Suppressor macrophage treated with lipopolysaccharide for 4 hours (primary cell): ENCODE measurements around the gene ENTPD1.
"Not testable (repeated sequence)": the region's sequence is repeated elsewhere in the genome, so short reads cannot be mapped to it uniquely, and the experiment has no call there.

Experiments used
- DNase-seq: peaks from one replicate; pipeline ENCODE4 v3.0.0-alpha.2; 2020

Gene ENTPD1

GRCh38 chr10:95756041-95756761 is at the start of gene ENTPD1:
Gene ENTPD1, plus strand, starts transcription at chr10:95756163. Its CDS starts 77 bp downstream, at chr10:95756240.
- DNase-seq, result peak; percentile 66

GRCh38 chr10:95706573-95706972 is 49.4 kb upstream of the ENTPD1 start:
- no peak for DNase-seq

GRCh38 chr10:95706990-95707389 is 49.0 kb upstream of the ENTPD1 start:
- no peak for DNase-seq

GRCh38 chr10:95711492-95711891 is 44.5 kb upstream of the ENTPD1 start:
- DNase-seq, result no peak

GRCh38 chr10:95716466-95716865 is 39.5 kb upstream of the ENTPD1 start:
- peak; percentile 18 for DNase-seq

- no peak for DNase-seq
Measured at GRCh38 chr10:95716866-95717265, 39.1 kb upstream of the ENTPD1 start.

- DNase-seq, result not testable (repeated sequence)
Measured at GRCh38 chr10:95720745-95721144, 35.2 kb upstream of the ENTPD1 start.

- DNase-seq, result not testable (repeated sequence)
Measured at GRCh38 chr10:95722496-95722895, 33.5 kb upstream of the ENTPD1 start.

- peak; percentile 54 for DNase-seq
Measured at GRCh38 chr10:95728526-95728925, 27.4 kb upstream of the ENTPD1 start.

GRCh38 chr10:95729323-95730055 is 26.5 kb upstream of the ENTPD1 start:
- peak; percentile 16 for DNase-seq

GRCh38 chr10:95730233-95730632 is 25.7 kb upstream of the ENTPD1 start:
- DNase-seq, result peak; percentile 66

GRCh38 chr10:95732907-95733306 is 23.1 kb upstream of the ENTPD1 start:
- not testable (repeated sequence) for DNase-seq

GRCh38 chr10:95739056-95739455 is 16.9 kb upstream of the ENTPD1 start:
- no peak for DNase-seq

- DNase-seq, result peak; percentile 66
Measured at GRCh38 chr10:95741807-95742467, 14.0 kb upstream of the ENTPD1 start.

GRCh38 chr10:95742485-95742884 is 13.5 kb upstream of the ENTPD1 start:
- DNase-seq, result no peak

GRCh38 chr10:95742962-95743535 is 12.9 kb upstream of the ENTPD1 start:
- DNase-seq, result no peak

GRCh38 chr10:95745501-95745900 is 10.5 kb upstream of the ENTPD1 start:
- no peak for DNase-seq

GRCh38 chr10:95748349-95748748 is 7.6 kb upstream of the ENTPD1 start:
- DNase-seq, result no peak

- peak; percentile 78 for DNase-seq
Measured at GRCh38 chr10:95755511-95756004, 405 bp upstream of the ENTPD1 start.

- DNase-seq, result peak; percentile 31
Measured at GRCh38 chr10:95756809-95757684, 1.1 kb downstream of the ENTPD1 start.

- peak; percentile 44 for DNase-seq
Measured at GRCh38 chr10:95758351-95759025, 2.5 kb downstream of the ENTPD1 start.
